Trophoblast cell (in vitro differentiated cells and primary cell): ENCODE measurements around the gene SYT1.

Source experiments
- DNase-seq, 2 donors: peaks; one replicate each; pipeline ENCODE4 v3.0.0-alpha.2; 2016
- H2AFZ ChIP-seq: 2 replicates; pipeline ENCODE4 v1.6.1; 2013; ENCODE audit warnings: low read length, moderate library complexity, mild to moderate bottlenecking; ENCODE audit not compliant: insufficient read depth, poor library complexity
- H2AK5ac ChIP-seq: 2 replicates; pipeline ENCODE4 v1.6.1; 2013; ENCODE audit warnings: mild to moderate bottlenecking, low read length
- H2BK120ac ChIP-seq: 2 replicates; pipeline ENCODE4 v1.6.1; 2013; ENCODE audit warnings: low read length, mild to moderate bottlenecking, moderate library complexity; ENCODE audit not compliant: insufficient read depth, poor library complexity
- H2BK12ac ChIP-seq: 2 replicates; pipeline ENCODE4 v1.6.1; 2013; ENCODE audit warnings: mild to moderate bottlenecking, low read length, moderate library complexity
- H2BK5ac ChIP-seq: 2 replicates; pipeline ENCODE4 v1.6.1; 2013; ENCODE audit warnings: low read length, low read depth, moderate library complexity, mild to moderate bottlenecking; ENCODE audit not compliant: poor library complexity
- H3K14ac ChIP-seq: 2 replicates; pipeline ENCODE4 v1.6.1; 2013; ENCODE audit warnings: mild to moderate bottlenecking, low read length
- H3K18ac ChIP-seq: 2 replicates; pipeline ENCODE4 v1.6.1; 2013; ENCODE audit warnings: mild to moderate bottlenecking, low read length
- H3K23ac ChIP-seq: 2 replicates; pipeline ENCODE4 v1.6.1; 2013; ENCODE audit warnings: low read length
- H3K27ac ChIP-seq: 2 replicates; pipeline ENCODE4 v1.5.1; 2013; ENCODE audit warnings: low read depth, mild to moderate bottlenecking, inconsistent platforms, low read length, moderate library complexity
- H3K27me3 ChIP-seq: 2 replicates; pipeline ENCODE4 v1.6.1; 2013; ENCODE audit warnings: inconsistent platforms, mild to moderate bottlenecking, low read length, moderate library complexity; ENCODE audit not compliant: insufficient read depth
- H3K36me3 ChIP-seq, 2 experiments: 1 replicate in 1 of 2; 2 replicates in 1 of 2; pipeline ENCODE4 v1.6.1; 2013; ENCODE audit warnings: low read length in 2 of 2, mild to moderate bottlenecking in 2 of 2, moderate library complexity in 1 of 2; ENCODE audit not compliant: insufficient read depth in 2 of 2, control insufficient read depth in 1 of 2
- H3K4ac ChIP-seq: 2 replicates; pipeline ENCODE4 v1.6.1; 2013; ENCODE audit warnings: low read depth, mild to moderate bottlenecking, low read length, moderate library complexity
- H3K4me1 ChIP-seq, 2 experiments: 1 replicate in 1 of 2; 2 replicates in 1 of 2; pipeline ENCODE4 v1.6.1; 2013; ENCODE audit warnings: low read length in 2 of 2, mild to moderate bottlenecking in 2 of 2, moderate library complexity in 1 of 2; ENCODE audit not compliant: insufficient read depth in 2 of 2, control insufficient read depth in 1 of 2
- H3K4me2 ChIP-seq: 2 replicates; pipeline ENCODE4 v1.6.1; 2013; ENCODE audit warnings: inconsistent platforms, mild to moderate bottlenecking, low read length, moderate library complexity
- H3K4me3 ChIP-seq: 2 replicates; pipeline ENCODE4 v1.5.1; 2013; ENCODE audit warnings: mild to moderate bottlenecking, low read depth, low read length, inconsistent platforms
- H3K79me1 ChIP-seq: one replicate; pipeline ENCODE4 v1.6.1; 2013; ENCODE audit warnings: low read length
- H3K79me2 ChIP-seq: 2 replicates; pipeline ENCODE4 v1.6.1; 2013; ENCODE audit warnings: low read length, mild to moderate bottlenecking; ENCODE audit not compliant: control insufficient read depth, insufficient read depth, poor library complexity
- H3K9ac ChIP-seq: 2 replicates; pipeline ENCODE4 v1.6.1; 2013; ENCODE audit warnings: mild to moderate bottlenecking, low read length
- H3K9me3 ChIP-seq: 2 replicates; pipeline ENCODE4 v1.6.1; 2013; ENCODE audit warnings: low read depth, mild to moderate bottlenecking, control low read depth, inconsistent platforms, low read length; ENCODE audit not compliant: insufficient read depth
- H4K12ac ChIP-seq: 2 replicates; pipeline ENCODE4 v1.6.1; 2013; ENCODE audit warnings: low read depth, mild to moderate bottlenecking, low read length, moderate library complexity
- H4K8ac ChIP-seq: 2 replicates; pipeline ENCODE4 v1.6.1; 2013; ENCODE audit warnings: low read depth, mild to moderate bottlenecking, low read length, moderate library complexity
- H4K91ac ChIP-seq: one replicate; pipeline ENCODE4 v1.6.1; 2013; ENCODE audit warnings: low read depth, mild to moderate bottlenecking, low read length, moderate library complexity
- WGBS: extraction: QIAGEN DNeasy Blood & Tissue Kit; methylation state at CpG from one replicate; pipeline ENCODE4 v1.1.7; 2013; ENCODE audit warnings: missing lambda C conversion rate; ENCODE audit not compliant: insufficient read length, insufficient coverage; ENCODE audit errors: extremely low coverage; 5-methylcytosine and 5-hydroxymethylcytosine counted together

The SYT1 gene

GRCh38 chr12:79227646-79228045 is 363.1 kb downstream of the SYT1 start:
- H3K14ac ChIP-seq: no peak overlapping the region
- no peak overlapping the region for H3K4me3 ChIP-seq
- peaks cover 5% of the 10 kb centered on the region for H3K9me3 ChIP-seq
- no peaks in the 10 kb centered on the region for H3K27me3 ChIP-seq
- no peak overlapping the region for H4K8ac ChIP-seq
- H3K79me2 ChIP-seq: no peaks in the 10 kb centered on the region
- DNase-seq: no peak
- H3K27ac ChIP-seq: no peak overlapping the region
- no peak overlapping the region for H3K23ac ChIP-seq
- no peaks in the 10 kb centered on the region for H3K36me3 ChIP-seq
- no peak overlapping the region for H2BK5ac ChIP-seq
- H4K91ac ChIP-seq: no peak overlapping the region
- no peak overlapping the region for H3K4ac ChIP-seq
- H3K18ac ChIP-seq: no peak overlapping the region
- WGBS: no CpG with 5 or more reads among the region's 3 CpGs
- H4K12ac ChIP-seq: no peak overlapping the region
- H2BK120ac ChIP-seq: no peak overlapping the region
- H3K4me1 ChIP-seq: no peaks in the 10 kb centered on the region
- no peak overlapping the region for H2AFZ ChIP-seq
- no peaks in the 10 kb centered on the region for H3K79me1 ChIP-seq
- no peak overlapping the region for H3K9ac ChIP-seq
- no peak overlapping the region for H3K4me2 ChIP-seq
- no peak overlapping the region for H2BK12ac ChIP-seq
- no peak overlapping the region for H2AK5ac ChIP-seq

GRCh38 chr12:79233341-79233781 is 368.8 kb downstream of the SYT1 start:
- Histone ChIP-seq H3K9ac (no peak overlapping the region), H3K4ac (no peak overlapping the region), H3K79me2 (no peaks in the 10 kb centered on the region), H3K9me3 (no peaks in the 10 kb centered on the region), H3K23ac (no peak overlapping the region), H3K18ac (no peak overlapping the region), H3K36me3 (no peaks in the 10 kb centered on the region), H3K79me1 (no peaks in the 10 kb centered on the region), H2BK120ac (no peak overlapping the region), H3K14ac (no peak overlapping the region), H3K27me3 (no peaks in the 10 kb centered on the region), H2AK5ac (no peak overlapping the region), H3K4me2 (no peak overlapping the region), H3K4me1 (no peaks in the 10 kb centered on the region), H4K91ac (no peak overlapping the region), H2AFZ (no peak overlapping the region), H4K12ac (no peak overlapping the region), H4K8ac (no peak overlapping the region), H2BK5ac (no peak overlapping the region), H3K4me3 (no peak overlapping the region), H3K27ac (no peak overlapping the region), H2BK12ac (no peak overlapping the region)
- no peak for DNase-seq
- WGBS: no CpG with 5 or more reads among the region's 7 CpGs

- Histone ChIP-seq H3K23ac (no peak overlapping the region), H3K4me3 (no peak overlapping the region), H3K4me1 (no peaks in the 10 kb centered on the region), H3K79me1 (no peaks in the 10 kb centered on the region), H3K79me2 (no peaks in the 10 kb centered on the region), H3K4me2 (no peak overlapping the region), H2AFZ (no peak overlapping the region), H4K8ac (no peak overlapping the region), H2AK5ac (no peak overlapping the region), H3K27me3 (no peaks in the 10 kb centered on the region), H3K14ac (no peak overlapping the region), H3K18ac (no peak overlapping the region), H3K9ac (no peak overlapping the region), H2BK120ac (no peak overlapping the region), H4K91ac (no peak overlapping the region), H3K9me3 (no peaks in the 10 kb centered on the region), H2BK5ac (no peak overlapping the region), H2BK12ac (no peak overlapping the region), H4K12ac (no peak overlapping the region), H3K36me3 (no peaks in the 10 kb centered on the region), H3K27ac (no peak overlapping the region), H3K4ac (no peak overlapping the region)
- no peak for DNase-seq
- WGBS: no CpG with 5 or more reads among the region's 4 CpGs
Measured at GRCh38 chr12:79236920-79237319, 372.3 kb downstream of the SYT1 start.

GRCh38 chr12:79238246-79238645 is 373.7 kb downstream of the SYT1 start:
- Histone ChIP-seq H3K14ac (no peak overlapping the region), H3K79me1 (no peaks in the 10 kb centered on the region), H2BK5ac (no peak overlapping the region), H3K27me3 (no peaks in the 10 kb centered on the region), H2AK5ac (no peak overlapping the region), H3K23ac (no peak overlapping the region), H2BK120ac (no peak overlapping the region), H3K79me2 (no peaks in the 10 kb centered on the region), H3K36me3 (no peaks in the 10 kb centered on the region), H2BK12ac (no peak overlapping the region), H3K4me2 (no peak overlapping the region), H3K9ac (no peak overlapping the region), H3K4me3 (no peak overlapping the region), H4K12ac (no peak overlapping the region), H3K9me3 (no peaks in the 10 kb centered on the region), H3K4me1 (no peaks in the 10 kb centered on the region), H4K91ac (no peak overlapping the region), H4K8ac (no peak overlapping the region), H3K27ac (no peak overlapping the region), H2AFZ (no peak overlapping the region), H3K18ac (no peak overlapping the region), H3K4ac (no peak overlapping the region)
- no peak for DNase-seq
- no CpG with 5 or more reads among the region's 3 CpGs for WGBS
